DMS114 treated with DMSO at 0.1 percent for 48 hours (cell line): Measurements from ENCODE around the gene KCND3.

Experiments used
- DNase-seq: peaks from one replicate; lab custom pipeline; 2025; ENCODE audit not compliant: unreplicated experiment; lab: John Stamatoyannopoulos, UW

The KCND3 gene

DNA sequence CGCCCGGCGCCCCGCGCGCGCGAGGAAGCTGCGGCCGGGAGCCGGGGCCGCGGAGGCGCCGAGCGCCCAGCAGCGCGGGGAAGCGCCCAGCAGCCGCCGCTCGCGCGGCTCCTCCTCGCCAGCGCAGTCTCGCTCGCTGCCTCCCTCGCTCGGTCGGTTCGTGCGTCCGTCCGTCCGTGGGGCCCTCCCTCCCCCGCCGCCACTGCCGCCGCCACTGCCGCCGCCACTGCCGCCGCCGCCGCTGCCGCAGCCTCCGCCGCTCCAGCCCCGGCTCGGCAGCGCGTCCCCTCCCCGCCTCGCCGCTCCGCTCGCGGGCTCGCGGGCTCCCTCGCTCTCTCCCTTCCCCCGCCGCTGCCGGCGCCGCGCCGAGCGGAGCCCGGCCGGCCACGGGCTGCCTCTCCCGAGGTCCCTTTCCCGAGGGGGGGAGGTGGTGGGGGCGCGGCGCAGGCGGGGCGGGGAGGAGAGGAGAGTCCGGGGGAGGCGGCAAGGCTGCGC lies at the start of gene KCND3:
TSS of gene KCND3 (minus strand) at position 138 of the 495 bp plus-strand sequence.
- no peak for DNase-seq

DNA sequence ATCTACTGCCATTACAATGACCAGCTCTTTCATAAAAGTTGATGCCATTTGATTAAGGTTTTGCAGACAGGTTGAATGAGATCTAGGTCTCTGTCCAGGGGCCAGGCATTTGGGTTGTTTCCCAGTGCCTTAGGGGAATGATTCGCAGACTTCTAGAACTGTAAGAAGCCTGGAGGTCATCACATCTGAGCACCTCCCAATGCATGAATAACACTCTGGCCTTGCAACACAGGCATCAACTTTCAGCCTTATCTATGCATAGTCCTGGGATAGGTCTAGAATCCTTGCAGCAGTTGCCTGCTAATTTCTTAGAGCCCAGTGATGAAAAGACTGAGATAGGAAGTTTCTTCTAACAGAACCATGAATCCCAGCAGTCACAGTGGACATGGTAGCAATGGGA lies 44.8 kb upstream of the KCND3 start:
- DNase-seq = no peak

DNA sequence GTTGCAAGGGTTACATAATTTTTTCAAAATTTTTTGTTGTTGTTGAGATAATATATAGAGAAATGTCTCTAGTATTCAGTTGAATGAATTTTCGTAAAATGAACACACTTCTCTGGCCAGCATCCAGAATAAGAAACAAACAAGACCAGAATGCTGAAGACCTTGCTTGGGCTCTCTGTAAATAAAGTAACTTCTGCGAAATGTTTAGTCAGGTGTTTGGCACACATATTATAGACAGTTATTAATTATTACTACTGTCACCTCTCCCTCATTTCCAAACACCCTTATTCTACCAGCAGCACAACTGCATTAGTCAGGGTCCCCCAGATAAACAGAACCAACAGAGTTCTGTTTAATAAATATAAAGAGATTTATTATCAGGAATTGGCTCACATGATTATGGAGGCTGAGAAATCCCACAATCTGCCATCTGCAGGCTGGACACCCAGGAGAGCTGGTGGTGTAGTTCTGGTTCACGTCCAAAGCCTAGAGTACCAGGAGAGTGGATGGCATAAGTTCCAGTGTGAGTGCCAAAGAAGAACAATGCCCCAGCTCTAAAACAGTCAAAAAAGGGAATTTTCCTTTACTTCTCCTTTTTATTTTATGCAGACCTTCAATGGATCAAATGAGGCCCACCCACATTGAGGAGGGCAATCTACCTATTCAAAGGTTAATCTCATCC lies 44.1 kb upstream of the KCND3 start:
- DNase-seq = no peak

DNA sequence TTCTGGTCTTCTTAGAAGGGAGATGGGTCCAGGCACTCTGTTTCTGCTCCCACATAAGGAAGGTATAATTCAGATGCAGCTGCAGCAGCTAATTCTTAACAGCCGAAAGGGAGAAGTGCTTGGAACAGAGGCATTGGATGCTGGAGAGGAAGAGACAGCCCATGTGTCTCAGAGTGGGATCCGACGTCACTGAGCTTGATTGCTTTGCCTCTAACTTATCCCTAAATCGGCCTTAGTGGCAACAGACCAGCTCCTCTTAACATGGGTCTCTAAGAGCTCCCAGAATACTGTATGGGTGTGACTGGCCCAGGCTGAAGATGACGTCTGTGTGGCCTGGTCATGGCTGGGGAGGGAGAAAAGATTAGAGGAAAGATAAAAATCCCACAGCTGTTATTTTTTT lies 40.7 kb upstream of the KCND3 start:
- DNase-seq = no peak

DNA sequence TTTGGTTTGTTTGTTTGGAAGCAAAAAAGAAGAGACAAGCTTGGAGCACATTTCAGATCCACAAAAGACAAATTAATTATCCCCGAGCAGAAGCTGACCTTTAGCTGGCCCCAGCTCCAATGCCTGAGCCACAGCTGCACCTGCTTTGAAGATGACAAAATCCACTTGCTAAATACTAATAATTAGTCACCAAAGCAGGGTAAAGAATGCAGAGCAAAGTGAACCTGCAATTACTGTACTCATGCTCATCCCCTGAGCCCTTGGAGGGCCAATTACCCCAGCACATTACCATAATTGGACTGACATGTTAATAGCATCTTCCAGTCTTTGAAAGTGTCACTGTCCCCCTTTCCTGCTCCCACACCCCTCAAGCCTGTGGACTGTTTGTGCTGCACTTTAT lies 38.2 kb upstream of the KCND3 start:
- no peak for DNase-seq

DNA sequence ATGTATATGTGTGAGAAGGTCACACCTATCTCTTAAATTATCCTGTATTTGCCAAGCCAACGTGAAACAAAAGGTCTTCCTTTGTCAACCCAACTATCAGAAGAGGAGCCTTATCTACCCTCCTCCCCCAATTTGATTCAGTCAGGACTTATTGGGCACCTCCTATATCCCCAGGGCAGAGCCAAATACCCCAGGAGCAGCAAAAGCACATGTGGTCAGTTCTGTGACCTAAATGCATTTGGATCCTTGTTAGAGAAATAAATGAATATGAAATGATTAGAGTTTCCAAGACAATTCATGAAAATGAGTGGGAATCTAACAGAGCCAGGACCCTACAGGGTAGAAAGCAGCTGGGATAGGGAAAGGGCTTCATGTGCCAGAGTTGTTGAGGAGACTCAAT lies 37.0 kb upstream of the KCND3 start:
- no peak for DNase-seq

DNA sequence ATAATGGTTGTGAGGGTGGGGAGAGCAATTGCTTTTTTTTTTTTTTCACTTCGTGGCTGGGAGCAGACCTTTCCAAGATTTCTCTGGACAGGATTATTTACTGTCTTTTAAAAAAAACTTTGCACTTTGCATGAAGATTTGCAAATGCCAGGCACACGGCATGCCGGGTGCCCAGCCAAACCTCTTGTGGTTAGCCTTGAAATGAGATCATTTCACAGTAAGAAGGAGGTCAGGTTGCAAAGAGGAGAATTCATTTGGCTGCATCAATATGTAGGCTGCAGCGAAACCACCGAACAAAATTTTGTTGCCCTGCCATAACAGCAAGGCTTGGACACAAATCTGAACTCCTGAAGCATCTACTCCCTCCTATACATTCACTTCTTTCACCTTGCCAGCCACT lies 36.5 kb upstream of the KCND3 start:
- no peak for DNase-seq

DNA sequence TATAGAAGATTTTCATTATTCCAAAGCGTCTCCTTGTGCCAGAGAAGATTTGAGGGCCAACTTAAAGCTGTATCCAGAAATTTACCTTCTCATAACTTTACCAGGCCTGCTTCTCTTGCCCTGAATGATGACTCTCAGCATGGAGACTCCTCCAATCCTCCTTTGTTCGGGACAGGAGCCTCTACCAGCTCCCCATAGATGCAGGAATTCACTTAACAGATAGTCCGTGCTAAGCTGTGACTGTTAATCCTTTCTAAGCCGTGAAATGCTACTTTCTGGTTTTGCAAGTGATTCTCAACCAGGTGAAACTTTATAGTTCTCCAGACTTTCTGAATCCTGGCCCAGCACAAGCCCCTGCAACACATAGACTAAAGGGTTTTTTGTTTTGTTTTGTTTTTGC lies 31.8 kb upstream of the KCND3 start:
- DNase-seq = no peak

DNA sequence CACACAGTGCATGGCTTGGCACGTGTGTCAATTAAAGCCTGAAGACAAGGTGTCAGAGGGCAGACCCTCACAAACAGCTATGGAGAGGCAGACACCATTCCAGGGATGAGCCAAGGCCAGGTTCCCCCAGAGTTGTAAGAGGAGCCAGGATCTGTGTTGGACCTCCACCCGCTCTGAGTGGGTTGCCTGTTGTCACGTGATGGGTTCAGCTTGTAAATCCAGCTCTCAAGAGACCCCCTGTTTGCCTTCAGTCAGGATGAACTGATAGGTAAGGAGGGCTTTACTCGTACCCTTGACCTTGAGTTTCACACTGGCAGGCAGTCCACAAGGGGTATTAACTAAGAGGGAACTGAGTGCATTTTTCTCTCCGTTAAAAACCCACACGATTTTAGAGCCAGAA lies 27.7 kb upstream of the KCND3 start:
- no peak for DNase-seq

DNA sequence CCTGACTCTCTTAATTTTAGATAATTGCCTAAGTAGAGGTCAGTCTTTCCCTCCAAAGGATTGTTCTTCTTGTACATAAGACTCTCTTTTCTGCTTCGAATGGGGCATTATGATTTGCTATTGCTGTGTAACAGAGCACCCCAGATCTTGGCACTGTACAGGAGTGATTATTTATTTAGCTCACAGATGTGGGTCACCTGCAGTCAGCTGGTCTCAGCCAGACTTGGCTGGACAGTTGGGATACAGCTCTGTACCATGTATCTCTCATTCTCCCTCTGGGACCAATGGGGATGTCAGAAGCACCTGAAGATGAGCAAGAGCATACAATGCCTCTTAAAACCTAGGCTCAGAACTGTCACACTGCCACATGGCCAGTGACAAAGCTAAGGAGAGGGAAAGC lies 23.4 kb upstream of the KCND3 start:
- no peak for DNase-seq

DNA sequence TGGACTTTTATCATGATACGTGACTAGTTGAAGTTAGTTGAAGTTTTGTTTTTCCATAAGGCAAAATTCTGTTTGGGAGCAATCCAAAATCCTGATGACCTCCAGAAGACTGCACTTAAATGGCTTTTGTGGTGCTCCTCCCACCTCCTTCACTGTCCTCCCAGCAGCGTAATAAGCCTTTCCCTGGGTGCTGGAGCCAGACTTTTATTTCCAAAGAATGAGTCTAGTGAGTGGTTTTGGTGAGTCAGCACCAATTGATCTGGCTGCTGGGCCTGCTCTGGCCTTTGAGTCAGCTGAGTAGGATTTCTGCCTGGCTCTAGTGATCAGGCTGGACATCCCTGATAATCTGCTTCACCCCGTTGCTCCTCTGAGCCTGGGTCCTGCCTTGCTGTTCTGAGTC lies 21.7 kb upstream of the KCND3 start:
- DNase-seq = no peak

DNA sequence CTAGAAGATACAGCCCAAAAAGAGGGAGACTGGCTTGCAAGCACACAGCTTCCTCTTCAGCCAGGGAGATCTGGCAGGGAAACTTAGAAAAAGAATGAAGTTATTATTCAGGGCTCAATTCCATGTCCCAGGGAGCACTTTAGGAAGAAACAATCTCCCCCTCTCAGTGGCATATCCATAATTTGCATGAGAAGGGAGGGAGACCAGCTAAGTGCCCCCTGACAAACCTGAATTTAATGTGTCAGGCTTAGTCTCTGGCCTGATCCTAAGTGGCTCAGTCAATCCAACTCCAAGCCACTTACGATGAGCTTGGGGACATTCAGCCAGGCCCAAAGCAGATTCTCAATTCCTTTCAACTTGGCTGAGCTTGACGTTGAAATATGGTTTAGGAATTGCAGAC lies 17.7 kb upstream of the KCND3 start:
- DNase-seq = no peak

DNA sequence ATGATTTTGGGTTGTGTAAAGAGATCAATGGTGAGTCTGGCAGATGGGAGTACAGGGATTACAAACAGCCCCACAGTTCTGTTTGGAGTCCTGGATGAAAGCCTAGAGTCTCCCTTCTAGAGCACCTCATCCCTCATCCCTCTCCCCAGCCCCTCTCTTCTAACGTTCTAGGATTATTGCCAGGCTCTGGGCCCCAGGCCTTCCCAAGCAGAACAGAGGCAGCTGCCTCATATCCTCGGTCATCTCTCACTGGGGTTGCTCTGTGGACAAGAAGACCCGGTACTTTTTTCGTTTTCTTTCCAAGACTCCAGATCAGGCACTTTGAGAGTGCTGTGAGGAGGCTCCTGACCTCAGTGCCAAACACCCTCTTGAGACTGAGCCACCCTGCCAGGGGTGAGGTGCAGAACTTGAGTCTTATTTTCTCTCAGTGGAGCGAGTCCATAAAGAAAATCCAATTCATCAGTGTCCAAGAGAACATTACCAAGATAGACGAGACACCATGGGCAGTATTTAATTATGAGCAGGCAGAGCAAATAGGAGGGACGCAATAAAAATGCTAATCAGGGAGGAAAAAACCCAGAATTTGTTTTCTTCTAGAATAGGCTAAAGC lies 17.1 kb upstream of the KCND3 start:
- DNase-seq = no peak

DNA sequence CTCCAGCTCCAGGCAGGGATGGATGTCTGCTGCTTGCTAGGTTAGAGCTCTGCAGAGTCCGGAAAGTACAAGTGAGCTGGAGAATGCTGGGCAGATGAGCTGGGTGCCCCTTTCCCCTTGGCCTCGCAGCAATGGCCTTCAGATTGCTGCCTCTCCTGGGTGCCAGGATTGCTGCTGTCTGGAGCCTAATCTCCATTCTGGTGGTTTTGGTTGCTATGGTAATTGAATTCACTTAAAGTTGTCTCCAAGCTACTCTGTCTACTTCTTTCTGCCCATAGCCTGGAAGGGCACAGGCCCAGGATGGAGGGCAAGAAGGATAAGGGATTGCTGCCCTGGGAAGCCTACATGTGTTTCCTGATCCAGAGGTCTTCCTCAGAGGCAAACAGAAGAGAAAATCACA lies 14.6 kb upstream of the KCND3 start:
- no peak for DNase-seq

DNA sequence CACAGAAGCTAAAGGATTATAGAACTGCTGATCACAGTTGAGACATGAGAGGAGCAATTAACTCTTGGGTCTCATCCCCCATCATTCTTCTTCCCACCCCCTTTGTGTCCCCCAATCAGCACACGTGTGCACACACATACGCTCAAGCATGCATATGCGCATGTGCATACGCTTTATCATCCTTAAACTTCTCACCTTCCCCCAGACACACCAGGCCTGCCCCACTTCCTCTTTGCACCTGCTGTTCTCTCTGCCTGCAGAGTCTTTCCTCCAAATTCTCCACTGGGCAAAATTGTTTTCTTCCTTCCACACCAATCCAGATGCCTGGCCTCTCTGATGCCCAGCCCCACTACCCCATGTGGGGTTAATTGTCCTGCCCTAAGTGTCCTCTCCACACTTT lies 13.0 kb upstream of the KCND3 start:
- no peak for DNase-seq

DNA sequence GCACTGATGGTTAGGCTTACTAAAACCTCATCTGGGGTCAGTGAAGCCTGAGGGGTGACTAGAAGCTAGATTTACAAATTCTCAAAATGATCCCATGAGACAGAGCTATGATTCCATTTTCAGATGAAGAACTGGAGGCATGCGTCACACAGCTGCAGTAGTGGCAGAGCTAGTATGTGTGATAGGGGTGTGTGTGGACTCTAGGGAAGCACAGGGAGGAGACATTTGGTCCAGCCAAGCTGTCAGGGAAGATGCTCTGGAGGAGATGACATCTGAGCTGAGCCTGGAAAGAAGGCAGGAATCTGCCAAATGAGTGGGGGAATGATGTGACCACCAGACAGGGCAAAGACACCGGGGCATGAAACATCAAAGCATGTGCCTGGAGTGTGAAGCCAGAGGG lies 12.0 kb upstream of the KCND3 start:
- DNase-seq = no peak

DNA sequence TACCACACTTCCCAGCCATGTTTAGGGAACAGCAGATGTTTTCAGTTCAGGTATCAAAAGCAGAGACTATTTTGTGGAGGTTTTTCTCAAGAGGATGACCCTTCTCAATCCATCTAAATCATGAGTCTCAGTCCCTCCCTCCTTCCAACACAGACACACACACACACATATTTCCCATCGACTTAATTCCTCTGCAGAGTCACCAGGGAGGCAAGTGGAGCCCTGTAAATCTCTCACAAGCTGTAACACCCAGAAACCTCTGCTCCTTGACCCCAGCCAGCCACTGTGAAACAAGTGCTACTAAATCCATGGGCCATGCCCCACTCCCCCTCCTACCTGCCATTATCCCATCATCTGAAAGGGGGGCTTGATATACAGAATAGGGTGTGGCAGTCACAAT lies 10.6 kb upstream of the KCND3 start:
- no peak for DNase-seq

DNA sequence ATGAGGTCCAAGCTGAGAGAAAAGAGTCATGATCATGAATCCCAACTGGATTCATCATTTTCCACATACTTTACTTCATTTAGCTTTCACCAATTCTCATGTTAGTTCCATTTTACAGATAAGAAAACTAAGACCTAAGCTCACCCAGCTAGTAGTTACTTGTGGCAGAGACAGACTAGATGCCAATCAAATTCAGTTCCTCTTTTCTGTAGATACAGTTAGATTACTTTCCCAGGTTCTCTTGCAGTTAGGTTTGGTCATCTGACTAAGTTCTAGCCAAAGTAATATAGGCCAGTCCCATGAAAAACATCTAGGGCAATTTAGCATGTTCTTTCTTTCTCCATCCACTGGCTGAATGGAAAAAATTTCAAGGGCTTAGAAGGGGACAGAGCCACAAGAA lies 8.9 kb upstream of the KCND3 start:
- no peak for DNase-seq

DNA sequence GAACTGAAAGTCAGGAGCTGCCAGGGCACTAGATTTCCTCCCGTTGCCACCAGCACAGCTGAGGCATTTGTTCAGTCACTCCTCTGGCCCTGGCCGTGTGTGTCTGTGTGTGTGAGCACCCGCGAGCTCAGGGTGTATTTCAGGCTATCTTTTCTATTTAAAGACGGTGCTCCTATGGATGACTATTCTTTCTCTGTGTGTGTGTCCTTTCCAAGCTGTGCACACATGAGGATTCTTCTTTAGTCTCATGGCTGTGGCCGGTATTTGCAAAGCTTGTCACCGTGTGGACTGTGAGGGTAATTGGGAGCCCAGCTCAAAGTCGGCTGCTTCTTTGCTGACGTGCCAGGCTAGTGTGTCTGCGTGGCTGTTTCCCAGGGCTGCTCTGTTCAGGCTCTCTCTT lies 3.0 kb upstream of the KCND3 start:
- no peak for DNase-seq

DNA sequence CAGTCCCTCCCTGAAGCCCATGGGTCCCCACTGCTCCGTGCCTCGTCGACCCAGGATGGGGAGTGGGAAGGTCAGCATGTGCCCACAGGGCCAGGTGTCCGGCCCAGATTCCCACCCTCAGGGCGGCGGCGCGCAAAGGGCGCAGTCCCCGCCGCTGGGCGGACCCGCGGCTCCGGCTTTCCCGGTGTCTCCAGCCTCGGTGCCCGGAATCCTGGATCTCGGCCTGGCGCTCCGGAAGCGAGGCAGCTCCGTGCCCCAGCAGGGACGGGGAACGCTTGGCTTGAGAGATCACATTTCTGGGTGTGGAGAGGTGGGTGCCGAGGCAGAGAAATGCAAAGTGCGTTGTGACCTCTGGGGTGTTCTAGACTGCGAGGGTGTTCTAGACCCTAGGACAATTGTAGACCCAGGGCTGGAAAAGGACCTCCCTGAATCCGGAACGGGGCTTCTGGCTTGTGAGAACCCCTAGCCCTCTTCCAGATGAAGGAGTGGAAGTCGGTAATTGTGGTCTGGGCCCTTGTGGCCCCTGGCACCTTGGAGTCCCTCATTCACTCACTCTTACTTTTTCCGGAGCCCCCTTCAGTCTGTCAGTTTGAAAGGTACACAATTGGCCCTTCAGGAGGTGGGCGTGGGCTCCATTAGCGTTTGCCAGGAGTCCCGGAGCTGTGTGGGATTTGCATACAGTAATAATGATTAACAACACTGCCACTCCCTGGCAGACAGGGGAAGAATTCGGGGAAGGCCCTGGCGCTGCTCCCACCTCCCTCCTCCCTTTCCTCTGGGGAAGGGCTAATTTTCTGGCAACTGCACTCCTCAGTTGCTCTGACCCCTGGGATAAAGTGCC lies 1.6 kb upstream of the KCND3 start:
- DNase-seq = peak; percentile 57

DNA sequence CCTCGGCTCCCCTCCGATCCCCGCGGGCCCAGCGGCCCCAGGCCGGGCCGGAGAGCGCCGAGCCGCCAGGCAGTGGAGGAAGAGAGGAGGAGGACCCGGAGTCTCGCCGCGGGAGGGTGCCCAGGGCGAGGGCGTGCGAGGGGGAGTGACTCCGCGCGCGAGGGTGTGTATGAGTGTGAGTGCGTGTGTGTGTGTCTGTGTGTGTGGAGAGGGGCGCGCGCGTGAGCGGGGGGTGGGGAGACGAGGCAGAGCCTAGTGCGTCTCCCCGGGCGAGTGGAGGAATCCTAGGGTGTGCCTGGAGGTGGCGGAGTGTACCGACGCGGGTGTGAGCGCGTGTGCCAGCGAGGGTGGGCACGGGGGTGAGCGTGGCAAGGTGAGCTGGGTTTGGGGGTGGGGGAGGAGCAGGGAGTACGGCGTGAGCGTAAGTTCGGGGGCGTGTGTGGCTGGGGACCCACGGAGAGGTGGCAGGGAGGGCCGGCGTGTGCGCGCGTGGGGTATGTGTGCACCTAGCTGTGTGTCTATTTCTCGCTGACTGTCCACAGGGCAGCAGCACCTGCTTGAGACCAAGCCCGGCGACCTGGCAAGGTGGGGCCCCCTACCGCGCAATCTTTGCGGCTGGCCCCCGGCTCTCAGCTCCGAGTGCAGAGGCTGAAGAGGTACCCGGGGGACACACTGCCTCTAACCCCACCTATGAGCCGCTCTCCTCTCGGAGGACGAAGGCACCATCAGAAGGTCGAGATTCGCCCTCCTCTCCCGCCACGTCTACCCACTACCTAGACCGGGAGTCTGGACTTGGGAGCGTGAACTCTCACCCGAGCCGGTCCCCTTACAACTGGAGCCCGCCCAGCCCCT lies 784 bp upstream of the KCND3 start:
- no peak for DNase-seq
